Non-pigmented ciliary epithelial cell (primary cell): Measurements from ENCODE around the gene LRRC55.

Experiments used
- DNase-seq: peaks from one replicate; pipeline ENCODE4 v3.0.0-alpha.2; 2010; ENCODE audit warnings: low read depth

LRRC55 gene

GRCh38 chr11:57203882-57204480, 22.2 kb downstream of the LRRC55 start:
- DNase-seq, result no peak

- DNase-seq, result peak; percentile 10
These were observed 23.4 kb downstream of the LRRC55 start for GRCh38 chr11:57205041-57205641.

DNA sequence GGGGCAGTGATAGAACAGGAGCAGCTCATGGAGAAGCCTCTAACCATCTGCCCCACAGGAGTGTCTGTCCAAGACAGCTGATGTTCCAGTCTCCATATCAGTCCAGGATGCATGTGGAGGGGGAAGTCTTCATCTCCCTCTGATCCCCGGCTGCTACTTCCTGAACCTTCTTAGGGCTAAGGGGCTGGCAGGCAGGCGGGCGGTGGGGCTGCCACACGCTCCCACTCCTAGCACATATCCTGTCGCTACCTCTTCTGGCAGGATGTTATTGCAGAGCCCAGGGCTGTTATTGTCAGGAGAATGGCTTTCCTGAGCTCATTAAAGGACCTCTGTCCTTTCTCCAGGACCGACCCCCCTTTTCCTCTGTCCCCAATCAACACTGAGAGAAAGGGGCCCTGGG, 25.4 kb downstream of the LRRC55 start:
- no peak for DNase-seq

DNA sequence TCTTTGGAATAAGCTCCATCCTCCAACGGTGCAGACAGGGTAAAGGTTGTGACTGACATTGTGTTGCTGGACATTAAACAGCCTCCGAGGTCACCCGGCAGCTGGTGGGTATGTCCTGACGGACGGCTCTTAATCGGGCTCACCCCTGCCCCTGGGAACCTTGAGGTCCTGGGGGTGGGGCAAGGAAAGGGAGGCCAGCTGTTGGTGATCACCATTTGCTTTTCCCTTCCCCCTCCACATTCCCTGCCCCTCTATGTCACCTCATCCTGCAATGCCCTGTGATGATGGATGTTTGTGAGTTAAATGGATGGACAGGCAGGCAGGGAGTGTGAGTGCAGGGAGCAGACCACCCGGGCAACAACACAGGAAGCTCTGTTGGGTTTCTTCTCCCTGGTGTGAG, 29.0 kb downstream of the LRRC55 start:
- DNase-seq, result no peak

GRCh38 chr11:57213342-57214097, 31.8 kb downstream of the LRRC55 start:
- DNase-seq, result no peak

- DNase-seq, result peak; percentile 14
These were observed 32.3 kb downstream of the LRRC55 start for GRCh38 chr11:57214098-57214417.

DNA sequence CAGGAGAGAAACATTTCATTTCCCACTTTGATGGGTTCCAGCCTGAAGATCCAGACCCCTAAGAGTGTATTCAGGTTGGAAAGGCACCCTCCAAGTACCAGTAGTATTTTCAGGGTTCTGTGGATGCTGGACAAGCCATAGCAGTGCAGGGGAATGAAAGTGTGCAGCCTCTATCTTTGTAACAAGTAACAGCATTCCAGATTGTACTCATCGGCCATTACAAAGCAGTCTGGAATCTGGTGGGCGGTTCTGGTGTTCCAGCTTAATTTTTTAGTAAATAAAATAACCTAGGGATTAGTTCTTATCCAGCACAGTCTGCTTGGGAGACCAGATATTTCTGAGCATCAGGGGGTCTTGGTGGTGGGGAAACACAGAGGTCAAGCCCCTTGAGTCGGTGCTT, 32.7 kb downstream of the LRRC55 start:
- DNase-seq, result peak; percentile 76

DNA sequence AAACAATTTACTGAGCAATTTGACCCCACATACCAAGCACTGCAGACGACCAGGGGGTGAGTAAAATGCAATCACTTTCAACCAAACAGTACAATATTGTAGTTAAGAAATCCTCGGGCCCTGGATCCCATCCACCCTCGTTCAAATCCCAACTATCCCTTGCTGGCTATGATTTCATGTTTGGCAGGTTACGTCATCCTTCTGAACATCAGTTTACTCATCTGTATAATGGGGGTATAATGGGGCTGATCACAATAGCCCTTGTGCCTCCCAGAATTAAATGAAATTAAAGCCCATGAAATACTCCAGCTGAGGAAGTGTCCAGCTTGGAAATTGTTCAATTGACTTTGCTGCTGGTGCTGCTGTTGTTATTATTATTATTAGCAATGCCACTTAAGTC, 34.7 kb downstream of the LRRC55 start:
- DNase-seq, result no peak

GRCh38 chr11:57217053-57217452, 35.3 kb downstream of the LRRC55 start:
- no peak for DNase-seq

- DNase-seq, result no peak
These were observed 37.4 kb downstream of the LRRC55 start for GRCh38 chr11:57219021-57219627.

- no peak for DNase-seq
These were observed 40.5 kb downstream of the LRRC55 start for GRCh38 chr11:57222239-57222638.

- DNase-seq, result peak; percentile 8
These were observed 41.8 kb downstream of the LRRC55 start for GRCh38 chr11:57223601-57224000.

- DNase-seq, result no peak
These were observed 42.4 kb downstream of the LRRC55 start for GRCh38 chr11:57224128-57224527.

GRCh38 chr11:57224537-57224936, 42.8 kb downstream of the LRRC55 start:
- peak; percentile 24 for DNase-seq

DNA sequence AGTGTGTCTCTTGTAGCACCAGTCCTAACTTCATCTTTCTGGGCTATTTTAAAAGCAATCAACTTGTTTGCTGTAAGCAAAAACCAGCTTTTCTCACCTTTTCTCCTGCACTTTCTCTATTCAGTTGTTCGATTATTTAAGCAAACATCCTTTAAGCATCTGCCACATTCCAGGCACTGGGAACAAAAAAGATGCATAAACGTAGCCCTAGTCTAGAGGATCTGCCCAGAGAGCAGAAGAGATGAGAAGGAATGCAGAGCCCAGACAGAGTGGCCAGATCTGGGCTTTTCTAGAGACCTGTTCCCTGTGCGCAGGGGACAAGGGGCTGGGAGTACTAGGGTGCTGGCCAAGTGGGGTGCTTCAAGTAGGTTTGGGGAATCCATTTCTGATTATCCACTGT, 46.8 kb downstream of the LRRC55 start:
- no peak for DNase-seq

DNA sequence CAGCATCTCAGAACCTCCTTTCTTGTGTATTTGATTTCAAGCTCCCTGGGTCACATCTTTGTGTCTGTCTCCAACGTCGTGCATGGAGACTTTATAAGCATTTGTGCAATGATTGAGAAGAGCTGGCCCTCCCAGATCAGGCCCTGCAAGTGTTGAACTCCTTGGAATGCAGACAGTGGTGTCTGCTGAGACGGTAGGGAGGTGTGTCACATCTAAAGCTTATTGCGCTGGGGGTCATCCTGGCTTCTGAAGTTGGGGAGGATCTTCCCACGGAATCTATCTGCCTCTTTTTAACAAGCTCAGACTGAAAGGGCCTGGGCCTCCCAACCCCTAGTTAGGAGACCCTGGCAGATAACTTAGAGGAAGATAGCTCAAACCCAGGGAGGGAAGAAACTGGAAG, 48.6 kb downstream of the LRRC55 start:
- no peak for DNase-seq

- DNase-seq, result no peak
These were observed 49.2 kb downstream of the LRRC55 start for GRCh38 chr11:57230791-57231538.

- DNase-seq, result no peak
These were observed 49.9 kb downstream of the LRRC55 start for GRCh38 chr11:57231539-57232253.

GRCh38 chr11:57233702-57234101, 51.9 kb downstream of the LRRC55 start:
- DNase-seq, result no peak

DNA sequence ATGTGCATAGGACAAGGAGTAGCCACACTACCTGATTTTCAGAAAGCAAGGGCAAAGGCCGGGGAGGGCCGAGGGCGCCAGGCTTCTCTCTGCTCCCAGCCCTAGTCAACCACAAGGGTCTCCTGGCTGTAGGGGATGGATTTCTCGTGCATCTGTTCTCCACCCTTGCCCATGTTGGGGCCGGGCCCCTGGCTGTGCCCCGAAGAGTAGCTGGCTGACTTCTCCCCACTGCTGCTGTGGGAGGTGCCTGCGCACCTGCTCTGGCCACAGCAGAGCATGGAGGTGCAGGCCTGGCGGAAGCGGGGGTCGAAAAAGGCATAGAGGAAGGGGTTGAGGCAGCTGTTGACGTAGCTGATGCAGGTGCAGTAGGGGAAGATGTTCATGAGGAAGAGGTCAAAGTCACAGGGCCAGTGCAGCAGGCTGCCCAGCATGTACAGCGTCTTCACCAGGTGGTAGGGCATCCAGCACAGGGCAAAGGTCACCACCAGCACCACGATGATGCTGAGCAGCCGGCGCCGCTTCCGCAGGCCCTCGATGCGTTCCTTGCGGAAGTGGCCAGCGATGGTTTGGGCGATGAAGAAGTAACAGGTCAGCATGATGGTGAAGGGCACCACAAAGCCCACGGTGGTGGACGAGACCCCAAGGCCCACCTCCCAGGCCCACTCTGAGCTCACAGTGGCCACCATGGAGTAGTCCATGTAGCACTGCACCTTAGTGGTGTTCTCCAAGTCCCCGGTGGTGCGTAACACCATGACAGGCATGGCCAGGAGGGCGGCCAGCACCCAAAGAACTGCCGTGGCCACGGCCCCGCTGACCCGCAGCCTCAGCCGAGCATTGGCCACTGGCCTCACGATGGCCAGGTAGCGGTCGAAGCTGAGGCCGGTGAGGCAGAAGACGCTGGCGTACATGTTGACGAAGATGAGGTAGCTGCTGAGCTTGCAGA, 54.3 kb downstream of the LRRC55 start:
- DNase-seq, result no peak

GRCh38 chr11:57237204-57237681, 55.5 kb downstream of the LRRC55 start, which contains the start of gene APLNR:
APLNR (minus strand) TSS chr11:57237250; CDS start chr11:57237004, 246 bp downstream.
- no peak for DNase-seq
